T47D (cell line): ENCODE results near the gene DBNDD1.
"Not testable (repeated sequence)": the region's sequence is repeated elsewhere in the genome, so short reads cannot be mapped to it uniquely, and the experiment has no call there.

ENCODE experiments used
- DNase-seq, 2 experiments: peaks; one replicate each; pipeline versions ENCODE4 v3.0.0 to v3.0.0-alpha.2; 2011 to 2012; ENCODE audit warnings: low read depth in 1 of 2, low spot score in 1 of 2
- JUND ChIP-seq: IDR thresholded peaks from 2 replicates; pipeline ENCODE4 v1.6.1; 2012; ENCODE audit warnings: low read depth
- in situ Hi-C: cut with HindIII; loops from 2 replicates; pipeline ENCODE4 v1.10.0; 2016; ENCODE audit warnings: low sequenced_read_pairs, low pct_unique_long_range_greater_than_20kb

Gene DBNDD1

GRCh38 chr16:89971495-89972243 lies 47.6 kb downstream of the DBNDD1 start:
- in situ Hi-C loops = no loop called here

DNA sequence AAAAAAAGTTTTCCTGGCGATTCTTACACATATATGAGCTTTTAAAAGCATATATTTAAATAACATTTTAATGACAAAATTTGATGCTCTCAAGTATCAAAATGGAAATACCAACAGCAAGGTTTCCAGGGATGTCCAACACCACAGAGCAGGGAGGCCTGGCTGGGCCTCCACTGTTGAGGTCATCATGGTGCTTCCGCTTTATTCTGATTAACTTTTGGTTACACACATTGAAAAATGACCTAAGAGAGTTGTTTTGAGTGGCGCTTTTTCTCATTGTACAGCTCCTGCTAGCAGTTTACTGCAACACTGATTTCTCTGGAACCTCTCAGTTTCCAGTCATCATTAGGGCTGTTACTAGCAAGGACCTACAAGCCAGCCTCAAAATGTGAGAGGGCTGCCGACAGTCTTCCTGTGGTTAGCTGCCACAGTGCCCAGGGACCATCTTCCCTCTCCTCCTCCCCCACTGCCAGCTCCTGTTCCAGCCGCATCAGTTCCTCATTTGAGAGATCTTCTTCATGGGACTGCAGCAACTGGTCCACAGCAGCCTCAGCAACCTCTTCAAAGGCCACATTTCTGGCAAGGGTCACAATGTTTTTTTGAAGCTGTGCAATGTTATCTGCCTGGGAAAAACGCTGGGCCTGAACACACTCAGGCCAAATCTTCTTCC lies 49.4 kb downstream of the DBNDD1 start:
- TF ChIP-seq JUND = no peak
- in situ Hi-C loops = no loop called here
- DNase-seq = no peak

More at GRCh38 chr16:89971495-89972243, 47.6 kb downstream of the DBNDD1 start:
- no peak for DNase-seq
- no peak for TF ChIP-seq JUND

DNA sequence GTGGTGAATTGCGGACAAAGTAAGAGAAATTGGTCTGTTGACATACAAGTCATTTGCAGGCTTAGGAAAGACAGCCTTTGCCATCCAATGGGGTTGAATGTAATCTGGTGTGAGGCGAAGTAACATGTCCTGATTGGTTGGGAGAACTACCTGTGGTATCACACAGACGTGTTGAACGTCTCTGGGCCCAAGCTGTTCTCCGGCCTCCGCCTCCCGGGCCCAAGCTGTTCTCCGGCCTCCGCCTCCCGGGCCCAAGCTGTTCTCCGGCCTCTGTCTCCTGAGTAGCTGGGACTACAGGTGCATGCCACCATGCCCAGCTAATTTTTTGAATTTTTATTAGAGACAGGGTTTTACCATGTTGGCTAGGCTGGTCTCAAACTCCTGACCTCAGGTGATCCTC lies 51.2 kb downstream of the DBNDD1 start:
- in situ Hi-C loops = not testable (repeated sequence)
- peak in 1 of 2 experiments; percentile 31 for DNase-seq

GRCh38 chr16:89967436-89967835 lies 51.8 kb downstream of the DBNDD1 start:
- DNase-seq, in situ Hi-C loops: not testable (repeated sequence)

GRCh38 chr16:89966756-89967155 lies 52.5 kb downstream of the DBNDD1 start:
- TF ChIP-seq JUND = no peak
- in situ Hi-C loops = no loop called here
- DNase-seq = no peak

- DNase-seq = no peak
- TF ChIP-seq JUND = no peak
- in situ Hi-C loops = no loop called here
Observed at GRCh38 chr16:89965447-89966225, 53.6 kb downstream of the DBNDD1 start.

DNA sequence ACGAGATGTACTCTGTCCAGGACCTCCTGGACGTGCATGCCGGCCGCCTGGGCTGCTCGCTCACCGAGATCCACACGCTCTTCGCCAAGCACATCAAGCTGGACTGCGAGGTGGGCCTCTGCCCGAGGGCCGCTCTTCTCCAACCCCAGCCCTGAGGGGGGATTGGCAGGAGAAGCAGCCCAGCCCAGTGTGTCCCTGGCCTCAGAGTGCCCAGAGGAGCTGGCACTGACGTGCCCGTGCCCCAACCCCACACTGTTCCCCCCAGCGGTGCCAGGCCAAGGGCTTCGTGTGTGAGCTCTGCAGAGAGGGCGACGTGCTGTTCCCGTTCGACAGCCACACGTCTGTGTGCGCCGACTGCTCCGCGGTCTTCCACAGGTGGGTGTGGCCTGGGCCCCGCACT lies 55.1 kb downstream of the DBNDD1 start:
- TF ChIP-seq JUND = no peak
- DNase-seq = no peak
- in situ Hi-C loops = no loop called here

DNA sequence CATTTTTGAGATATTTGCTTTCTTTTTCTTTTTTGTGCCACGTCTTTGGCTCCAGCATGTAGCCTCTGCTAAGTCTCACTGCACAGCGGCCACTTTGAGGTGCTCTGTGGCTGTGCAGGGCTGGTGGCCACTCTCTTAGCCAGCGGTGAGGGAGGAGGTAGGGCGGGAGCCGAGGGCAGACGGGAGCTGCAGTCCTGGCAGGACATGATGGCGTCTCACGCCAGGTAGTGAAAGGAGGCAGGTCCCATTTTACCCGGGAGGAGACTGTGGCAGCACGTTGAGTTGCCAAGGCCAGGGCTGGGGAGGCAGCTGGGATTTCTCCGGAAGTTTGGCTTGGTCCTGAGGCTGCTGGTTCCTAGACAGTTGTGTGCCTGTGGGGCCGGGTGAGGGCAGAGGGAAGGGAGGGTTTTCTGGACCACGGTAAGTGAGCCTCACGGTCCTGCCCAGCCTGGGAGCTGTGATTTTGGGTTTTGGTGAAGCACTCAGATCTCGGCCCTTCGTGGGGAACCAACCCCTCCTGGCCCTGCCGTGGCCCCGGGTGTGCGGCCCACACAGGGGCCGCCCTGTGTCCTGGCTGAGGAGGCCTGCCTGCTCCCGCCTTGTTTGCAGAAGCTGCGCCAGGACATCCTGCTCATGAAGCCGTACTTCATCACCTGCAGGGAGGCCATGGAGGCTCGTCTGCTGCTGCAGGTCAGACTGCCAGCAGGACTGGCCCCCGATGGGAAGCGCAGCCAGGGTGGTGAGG lies 56.3 kb downstream of the DBNDD1 start:
- no peak for DNase-seq
- no peak for TF ChIP-seq JUND
- in situ Hi-C loops = no loop called here

DNA sequence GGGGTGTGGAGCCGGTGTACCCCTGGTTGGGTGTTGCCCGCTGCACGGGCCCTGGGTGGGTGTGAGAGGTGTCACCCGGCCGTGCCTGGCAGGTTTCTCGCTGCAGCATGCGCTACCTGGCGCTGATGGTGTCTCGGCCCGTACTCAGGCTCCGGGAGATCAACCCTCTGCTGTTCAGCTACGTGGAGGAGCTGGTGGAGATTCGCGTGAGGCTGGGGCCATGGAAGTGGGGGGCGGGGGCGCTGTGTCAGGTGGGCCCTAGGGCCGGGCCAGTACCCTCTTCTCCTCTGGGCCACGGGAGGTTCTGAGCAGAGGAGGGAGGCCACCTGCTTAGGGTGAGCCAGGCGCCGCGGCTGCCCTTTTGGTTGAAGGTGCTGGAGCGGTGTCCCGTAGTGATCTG lies 57.3 kb downstream of the DBNDD1 start:
- no peak for DNase-seq

GRCh38 chr16:89960966-89961365 lies 58.3 kb downstream of the DBNDD1 start:
- no peak for TF ChIP-seq JUND
- in situ Hi-C loops = no loop called here

More for the DNA sequence above, 57.3 kb downstream of the DBNDD1 start:
- in situ Hi-C loops = no loop called here
- TF ChIP-seq JUND = no peak

DNA sequence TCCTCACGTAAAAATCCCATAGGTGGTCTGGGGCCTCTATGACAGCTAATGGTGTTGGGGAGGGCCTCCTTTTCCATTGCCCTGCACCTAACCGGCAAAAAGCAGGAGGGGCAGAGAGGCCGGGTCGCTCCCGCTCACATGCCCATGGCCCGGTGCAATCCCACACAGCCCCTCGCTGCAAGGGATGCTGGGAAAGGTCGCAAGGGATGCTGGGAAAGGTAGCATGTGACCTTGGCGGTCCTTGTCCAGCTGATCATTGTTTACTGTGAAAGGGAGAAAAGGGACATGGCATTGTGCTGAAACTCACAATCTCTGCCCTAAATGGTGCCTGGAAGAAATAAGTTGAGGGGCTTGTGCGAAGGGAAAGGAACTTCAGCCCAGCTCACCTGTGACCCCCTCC lies 60.7 kb downstream of the DBNDD1 start:
- no peak for DNase-seq
- in situ Hi-C loops = no loop called here
- TF ChIP-seq JUND = no peak

More at GRCh38 chr16:89960966-89961365, 58.3 kb downstream of the DBNDD1 start:
- DNase-seq = no peak

DNA sequence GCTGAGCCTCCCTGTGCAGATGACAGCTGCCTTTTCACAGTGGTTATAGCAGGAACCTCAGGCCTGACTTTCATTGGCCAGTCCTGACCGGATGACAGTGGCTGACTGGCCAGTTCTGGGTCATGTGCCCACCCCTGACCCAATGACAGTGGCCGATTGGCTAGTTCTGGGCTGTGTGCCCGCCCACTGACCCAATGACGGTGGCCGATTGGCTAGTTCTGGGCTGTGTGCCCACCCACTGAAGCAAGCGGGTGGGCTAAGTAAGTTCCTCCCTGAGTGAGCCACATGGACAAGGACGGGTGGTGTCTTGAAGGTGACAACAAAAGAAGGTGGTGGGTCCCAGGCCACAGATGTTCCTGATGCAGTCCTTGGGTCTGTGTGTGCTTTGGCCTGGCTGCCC lies 61.2 kb downstream of the DBNDD1 start:
- in situ Hi-C loops = no loop called here
- DNase-seq = peak; percentile 63 to 72
- no peak for TF ChIP-seq JUND
